GM18502 (cell line): ENCODE data around the gene PRTFDC1.
A peak's percentile ranks its signal among the peaks of the same experiment; 100 is the strongest.
"Not testable (repeated sequence)": the region's sequence is repeated elsewhere in the genome, so short reads cannot be mapped to it uniquely, and the experiment has no call there.

Experiments used
- ATAC-seq: cut with Tn5 transposase; IDR thresholded peaks from one replicate; pipeline ENCODE4 v1.9.1; 2021; ENCODE audit warnings: mild to moderate bottlenecking; ENCODE audit not compliant: unreplicated experiment, poor library complexity

Gene PRTFDC1

DNA sequence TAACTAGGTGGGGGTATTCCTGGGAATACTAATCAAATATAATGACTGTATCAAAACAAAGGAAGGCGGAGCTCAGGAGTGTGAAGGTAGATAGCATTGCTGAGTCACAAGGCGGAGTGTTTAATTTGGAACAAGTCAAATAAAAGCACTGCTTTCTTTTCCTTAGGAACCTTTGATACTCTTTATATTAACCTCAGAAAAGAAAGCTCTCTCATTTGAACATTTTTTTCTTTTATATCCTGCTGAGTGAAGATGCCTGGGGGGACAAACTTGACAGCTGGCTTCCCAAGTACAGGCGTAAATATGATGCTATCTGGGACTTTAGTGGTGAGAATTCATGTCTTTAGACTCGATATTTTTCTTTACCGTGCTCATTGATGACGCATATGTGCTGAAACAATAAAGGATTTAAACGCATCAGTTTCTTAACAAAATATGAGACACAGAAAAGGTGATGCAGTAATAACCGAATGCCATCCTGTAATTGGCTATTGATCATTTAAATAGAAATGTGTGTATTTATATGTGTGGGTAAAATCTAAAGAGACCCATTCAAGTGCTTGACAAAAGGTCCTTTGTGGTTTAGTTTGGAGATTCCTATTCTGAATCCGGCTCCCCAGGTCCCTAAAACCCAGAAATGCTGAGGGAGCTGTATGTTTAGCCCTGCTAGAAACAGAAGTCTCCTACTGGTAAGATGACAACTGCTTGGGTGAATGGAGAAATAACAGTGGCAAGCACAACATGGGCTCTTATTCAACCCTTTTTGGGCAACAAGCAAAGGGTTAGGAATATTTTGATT is 102.7 kb downstream of the PRTFDC1 start:
- no peak for ATAC-seq

- no peak for ATAC-seq
Measured at GRCh38 chr10:24849051-24849450, 103.4 kb downstream of the PRTFDC1 start.

GRCh38 chr10:24848195-24848594 is 104.2 kb downstream of the PRTFDC1 start:
- no peak for ATAC-seq

DNA sequence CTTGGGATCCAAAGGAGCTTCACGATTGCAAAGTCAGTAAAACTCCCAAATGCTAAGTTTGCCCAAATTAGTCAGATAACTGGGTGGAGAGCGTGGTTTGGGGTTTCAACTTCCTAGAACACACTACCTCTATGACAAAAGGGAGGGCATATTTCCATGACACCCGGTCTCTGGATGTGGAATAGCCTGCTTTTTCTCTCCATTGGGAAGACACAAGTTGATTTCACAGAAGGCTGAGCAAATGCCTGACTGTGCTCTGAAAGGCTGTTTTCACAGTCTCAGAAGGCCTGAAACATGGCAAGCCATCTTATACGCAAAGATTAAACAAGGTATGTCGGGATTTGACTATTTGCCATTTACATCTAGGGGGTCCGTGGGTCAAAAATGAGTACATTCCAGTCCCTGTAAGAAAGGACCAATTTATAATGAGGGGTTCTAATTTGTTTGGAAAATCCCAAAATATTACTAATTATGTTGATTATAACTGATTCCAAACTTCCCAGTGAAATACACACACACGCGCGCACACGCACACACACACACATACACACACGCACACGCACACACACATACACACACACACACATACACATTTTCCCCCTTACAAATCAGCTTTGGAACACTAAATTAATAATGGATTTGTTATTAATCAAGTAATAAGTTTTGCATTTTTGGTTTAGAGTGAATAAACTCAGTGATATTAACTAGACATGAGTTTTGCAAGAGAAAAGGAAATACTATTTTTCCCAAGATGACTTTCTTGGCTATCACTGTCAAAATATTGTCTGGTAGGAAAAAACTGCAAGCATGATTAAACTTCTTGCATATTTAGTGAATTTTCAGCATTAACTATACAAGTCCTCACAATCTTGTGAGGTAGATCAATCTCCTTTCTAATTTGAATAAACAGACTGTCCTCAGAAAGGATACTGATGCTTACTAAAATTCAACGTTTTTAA is 105.0 kb downstream of the PRTFDC1 start:
- ATAC-seq = no peak

GRCh38 chr10:24844742-24845141 is 107.7 kb downstream of the PRTFDC1 start:
- ATAC-seq = no peak

- ATAC-seq = no peak
Measured at GRCh38 chr10:24843256-24843655, 109.2 kb downstream of the PRTFDC1 start.

GRCh38 chr10:24842856-24843255 is 109.5 kb downstream of the PRTFDC1 start:
- ATAC-seq = no peak

- no peak for ATAC-seq
Measured at GRCh38 chr10:24841530-24841929, 110.9 kb downstream of the PRTFDC1 start.

- no peak for ATAC-seq
Measured at GRCh38 chr10:24840784-24841183, 111.6 kb downstream of the PRTFDC1 start.

- ATAC-seq = not testable (repeated sequence)
Measured at GRCh38 chr10:24837781-24838180, 114.6 kb downstream of the PRTFDC1 start.

DNA sequence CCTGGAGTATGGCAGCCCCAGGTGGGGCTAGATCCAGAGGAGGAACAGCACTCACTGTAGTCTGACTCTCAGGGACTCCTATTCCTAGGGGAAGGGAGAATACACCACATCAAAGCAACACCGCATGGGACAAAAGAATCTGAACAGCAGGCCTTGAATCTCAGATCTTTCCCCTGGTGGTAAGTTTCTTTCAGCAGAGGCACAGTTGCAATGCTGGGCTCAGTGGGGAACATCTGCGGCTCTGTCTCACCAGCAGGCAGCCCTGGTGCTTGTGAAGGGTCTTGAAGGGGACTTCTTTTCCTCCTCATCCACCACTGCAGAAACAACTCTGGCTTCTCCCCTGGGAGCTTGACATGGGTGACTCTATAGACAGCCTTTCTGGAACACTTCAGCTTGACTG is 117.5 kb downstream of the PRTFDC1 start:
- ATAC-seq = no peak

DNA sequence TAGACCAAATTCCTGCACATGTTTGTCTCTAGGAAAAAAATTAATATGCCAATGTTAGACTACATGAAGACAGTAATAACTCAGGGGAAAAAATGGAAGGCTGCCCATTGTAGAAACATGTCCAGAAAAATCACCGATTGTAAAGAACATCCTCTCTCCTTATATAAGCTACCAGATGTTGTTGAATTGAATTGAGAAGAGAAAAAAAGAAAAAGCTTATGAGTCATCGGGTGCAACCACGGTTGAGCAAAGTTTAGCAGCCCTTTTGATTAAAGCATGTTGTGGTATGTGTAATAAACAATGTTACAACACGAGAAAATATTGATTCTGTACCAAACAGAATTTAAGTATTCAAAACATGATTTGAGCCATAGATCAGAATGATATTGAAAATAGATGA is 126.4 kb downstream of the PRTFDC1 start:
- no peak for ATAC-seq

GRCh38 chr10:24825551-24825950 is 126.9 kb downstream of the PRTFDC1 start:
- ATAC-seq = no peak

GRCh38 chr10:24824536-24824935 is 127.9 kb downstream of the PRTFDC1 start:
- no peak for ATAC-seq

GRCh38 chr10:24824124-24824523 is 128.3 kb downstream of the PRTFDC1 start:
- no peak for ATAC-seq

DNA sequence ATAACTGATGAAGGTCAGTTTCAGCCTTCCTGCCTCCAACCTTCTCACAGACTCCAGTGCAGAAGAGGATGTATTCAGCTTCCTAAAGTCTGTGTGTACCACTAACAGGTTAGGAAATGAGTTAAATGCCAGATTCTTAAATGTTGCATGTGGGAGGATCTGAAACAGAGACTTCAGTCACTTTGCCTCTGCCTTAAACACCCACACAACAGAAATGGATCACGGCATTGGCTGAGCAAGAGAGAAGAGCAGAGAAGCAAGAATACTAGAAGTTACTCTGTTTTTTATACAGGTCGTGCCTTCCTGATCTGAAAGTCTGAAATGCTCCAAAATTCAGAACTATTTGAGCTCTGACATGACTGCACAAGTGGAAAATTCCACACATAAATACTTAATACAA is 129.8 kb downstream of the PRTFDC1 start:
- peak; percentile 83 for ATAC-seq

GRCh38 chr10:24821986-24822385 is 130.4 kb downstream of the PRTFDC1 start:
- no peak for ATAC-seq

GRCh38 chr10:24816868-24817396 is 135.5 kb downstream of the PRTFDC1 start:
- ATAC-seq = no peak

DNA sequence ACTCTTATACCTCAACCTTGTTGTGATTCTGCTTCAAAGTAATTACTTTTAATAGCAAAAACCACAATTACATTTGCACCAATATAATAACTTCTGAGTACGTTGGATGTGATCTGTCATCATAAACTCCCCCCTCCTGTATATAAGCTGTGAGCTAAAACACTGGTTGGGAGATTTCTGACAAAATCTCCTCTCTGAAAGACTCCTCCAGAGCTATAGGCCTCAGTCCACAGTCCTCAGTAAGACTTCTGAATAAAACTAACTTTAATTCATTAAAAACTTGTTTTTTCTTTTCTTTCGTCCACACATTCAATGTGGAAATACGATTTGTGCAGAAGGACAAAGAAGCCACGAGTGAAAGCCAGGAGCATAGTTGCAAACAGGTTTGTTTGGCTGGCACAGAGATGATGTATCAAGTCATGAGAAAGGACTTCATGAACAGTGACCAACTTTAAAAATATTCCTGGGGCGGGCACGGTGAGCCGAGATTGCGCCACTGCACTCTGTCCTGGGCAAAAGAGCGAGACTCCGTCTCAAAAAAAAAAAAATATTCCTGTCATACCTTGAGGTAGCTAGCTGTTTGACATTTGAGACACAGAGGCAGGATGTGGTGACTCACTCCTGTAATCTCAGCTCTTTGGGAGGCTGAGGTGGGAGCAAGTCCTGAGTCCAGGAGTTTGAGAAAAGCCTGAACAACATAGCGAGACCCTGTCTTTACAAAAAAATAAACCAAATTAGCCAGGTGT is 137.7 kb downstream of the PRTFDC1 start:
- ATAC-seq = no peak

DNA sequence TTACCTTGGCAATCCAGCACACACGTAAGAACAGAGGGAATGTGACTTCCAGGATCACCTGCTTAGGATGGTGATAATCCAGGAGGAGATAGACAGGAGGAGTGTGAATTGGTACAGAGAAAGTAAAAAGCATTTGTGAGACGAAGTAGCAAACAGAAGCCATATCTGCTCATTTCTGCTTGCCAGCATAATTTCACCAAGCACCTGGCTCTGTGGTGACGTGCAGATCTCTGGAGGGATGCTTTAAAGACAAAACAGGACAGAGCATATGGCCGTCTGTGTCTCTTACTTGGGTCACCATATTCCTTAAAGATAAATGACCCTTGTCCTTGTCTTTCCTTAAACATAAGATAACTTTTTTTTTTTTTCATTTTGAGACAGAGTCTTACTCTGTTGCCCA is 138.6 kb downstream of the PRTFDC1 start:
- no peak for ATAC-seq
